K562 (cell line): ENCODE results near the gene CSMD2. TPM values are rescaled to one million over a fixed set of nuclear protein-coding genes. Genes with fewer than 3 reads are reported as not detected.

Source experiments
- ATAC-seq: fragments of 200-7000 bp; cut with Tn5 transposase; 3 replicates; pipeline ENCODE4 v1.9.1; 2020; ENCODE audit warnings: moderate library complexity
- BruUV-seq: library from RNA; stranded (reverse); fragments of 400-500 nt; replicated peaks from 2 replicates; lab custom pipeline; 2021; lab: Mats Ljungman, UMichigan
- CTCF ChIA-PET: fragments of 300-600 bp; formaldehyde crosslinking; extraction: SDS; loops from one replicate; lab custom pipeline; 2021; ENCODE audit warnings: low intra/inter-chr PET ratio; lab: Yijun Ruan, JAX
- POLR2A ChIA-PET: fragments of 300-600, 350-650 bp; sonication (Branson Sonifier 250); formaldehyde crosslinking; extraction: SDS; loops from one replicate; lab custom pipeline; 2021; ENCODE audit warnings: antibody characterized with exemption, inconsistent platforms; lab: Yijun Ruan, JAX
- DNase-seq, 4 experiments: peaks; one replicate each; pipeline versions ENCODE4 v3.0.0 to v3.0.0-alpha.2; 2011 to 2018; ENCODE audit warnings: low spot score in 3 of 4, mixed read lengths in 3 of 4; ENCODE audit errors: extremely low read depth in 1 of 4
- FAIRE-seq: peaks from 2 replicates; lab custom pipeline; 2011; peaks lifted over from hg19 to GRCh38; lab: Jason Lieb, UNC
- H2AFZ ChIP-seq: 2 replicates; pipeline ENCODE4 v1.6.0; 2011; ENCODE audit warnings: low read depth, low read length, control low read depth, inconsistent platforms
- H3K27ac ChIP-seq: fragments of 200-600 bp; 3 replicates; pipeline ENCODE4 v1.8.0; 2011; ENCODE audit warnings: low read depth, mild to moderate bottlenecking, control low read depth, inconsistent platforms, low read length, moderate library complexity, mixed read lengths; ENCODE audit errors: extremely low read depth
- H3K27me3 ChIP-seq, 2 experiments: fragments of 300-600 bp in 1 of 2; 2 replicates in 1 of 2; 3 replicates in 1 of 2; pipeline versions ENCODE4 v1.6.0 to v1.8.0; 2011; ENCODE audit warnings: inconsistent platforms in 2 of 2, low read length in 2 of 2, mild to moderate bottlenecking in 1 of 2, mixed read lengths in 1 of 2, moderate library complexity in 1 of 2; ENCODE audit not compliant: control insufficient read depth in 2 of 2, insufficient read depth in 2 of 2
- H3K36me3 ChIP-seq: fragments of 300-600 bp; 3 replicates; pipeline ENCODE4 v1.8.0; 2011; ENCODE audit warnings: mild to moderate bottlenecking, low read length, inconsistent platforms; ENCODE audit not compliant: control insufficient read depth, insufficient read depth
- H3K4me1 ChIP-seq, 2 experiments: fragments of 200-600 bp in 1 of 2; replicated peaks in 1 of 2; 2 replicates in 1 of 2; 3 replicates in 1 of 2; pipeline versions ENCODE4 v1.5.1 to v1.8.0; 2011; ENCODE audit warnings: inconsistent platforms in 2 of 2, low read length in 2 of 2, mild to moderate bottlenecking in 1 of 2, mixed read lengths in 1 of 2, moderate library complexity in 1 of 2; ENCODE audit not compliant: control insufficient read depth in 2 of 2, insufficient read depth in 2 of 2
- H3K4me2 ChIP-seq: 2 replicates; pipeline ENCODE4 v1.6.1; 2011; ENCODE audit warnings: low read length, control low read depth, inconsistent platforms, mixed read lengths; ENCODE audit not compliant: insufficient read depth
- H3K4me3 ChIP-seq: fragments of 200-600 bp; sonication (generic), shearing (Covaris generic); 2 replicates; pipeline ENCODE4 v1.5.1; 2016; ENCODE audit warnings: control low read depth, inconsistent platforms
- H3K79me2 ChIP-seq: fragments of 200-600 bp; 3 replicates; pipeline ENCODE4 v1.8.0; 2011; ENCODE audit warnings: low read length, inconsistent platforms; ENCODE audit not compliant: control insufficient read depth, insufficient read depth
- H3K9ac ChIP-seq, 2 experiments: 2 replicates each; pipeline versions ENCODE4 v1.6.0 to v1.6.1; 2011; ENCODE audit warnings: low read depth in 2 of 2, low read length in 2 of 2, control low read depth in 1 of 2, inconsistent platforms in 1 of 2, mild to moderate bottlenecking in 1 of 2, mixed read lengths in 1 of 2; ENCODE audit not compliant: insufficient read depth in 1 of 2
- H3K9me1 ChIP-seq: one replicate; pipeline ENCODE4 v1.6.0; 2011; ENCODE audit warnings: inconsistent platforms, mild to moderate bottlenecking, low read length, moderate library complexity; ENCODE audit not compliant: control insufficient read depth, insufficient read depth
- H3K9me3 ChIP-seq: replicated peaks from 2 replicates; pipeline ENCODE4 v1.5.1; 2011; ENCODE audit warnings: low read depth, low read length, inconsistent platforms; ENCODE audit not compliant: control insufficient read depth, insufficient read depth
- H4K20me1 ChIP-seq: replicated peaks from 2 replicates; pipeline ENCODE4 v1.6.1; 2011; ENCODE audit warnings: low read length, inconsistent platforms, mixed read lengths; ENCODE audit not compliant: control insufficient read depth, insufficient read depth
- COPS2 ChIP-seq: fragments of 450-650 bp; conservative IDR thresholded peaks from 2 replicates; pipeline ENCODE4 v1.6.1; 2016; ENCODE audit warnings: mild to moderate bottlenecking, moderate library complexity
- ELF4 ChIP-seq: fragments of 450-650 bp; formaldehyde crosslinking; IDR thresholded peaks from 2 replicates; pipeline ENCODE4 v1.4.0; 2022; ENCODE audit warnings: missing genetic modification characterization
- MBD2 ChIP-seq: sonication (generic); IDR thresholded peaks from 2 replicates; pipeline ENCODE4 v1.6.1; 2016; ENCODE audit warnings: low read depth, borderline replicate concordance
- MEF2D ChIP-seq: conservative IDR thresholded peaks from 2 replicates; pipeline ENCODE4 v1.6.1; 2016; ENCODE audit warnings: low read depth, missing genetic modification characterization, missing compliant biosample characterization
- MYNN ChIP-seq, 2 experiments: sonication (generic); formaldehyde crosslinking in 1 of 2; IDR thresholded peaks; 2 replicates each; pipeline versions ENCODE4 v1.5.0 to v1.6.1; 2016 to 2020; ENCODE audit warnings: antibody characterized with exemption in 1 of 2, missing genetic modification reagents in 1 of 2
- POLR2AphosphoS2 ChIP-seq: IDR thresholded peaks from 2 replicates; pipeline ENCODE4 v1.6.1; 2012; ENCODE audit warnings: low read length, improper control_type of control experiment
- ZNF24 ChIP-seq: fragments of 450-650 bp; IDR thresholded peaks from 2 replicates; pipeline ENCODE4 v1.6.1; 2016
- ZNF57 ChIP-seq: fragments of 450-650 bp; formaldehyde crosslinking; IDR thresholded peaks from 2 replicates; pipeline ENCODE4 v1.4.0; 2020; ENCODE audit warnings: mild to moderate bottlenecking, moderate library complexity
- ZNF717 ChIP-seq: fragments of 250-450 bp; sonication (Bioruptor Pico); IDR thresholded peaks from 2 replicates; pipeline ENCODE4 v1.5.0; 2021
- WGBS: fragments of 100-300 bp; shearing (Covaris generic); methylation state at CpG from one replicate; pipeline ENCODE4 v1.1.6; 2016; ENCODE audit warnings: low coverage, mixed read lengths; ENCODE audit not compliant: insufficient coverage; ENCODE audit errors: missing lambda C conversion rate; 5-methylcytosine and 5-hydroxymethylcytosine counted together
- in situ Hi-C: fragments of 300-500 bp; cut with MboI; formaldehyde crosslinking; loops from 4 replicates; pipeline ENCODE4 v1.15.0; 2018; ENCODE audit warnings: inconsistent platforms, mixed read lengths
- intact Hi-C: fragments of 100-400 bp; cut with micrococcal nuclease; formaldehyde crosslinking; loops from 2 replicates; pipeline ENCODE4 v1.14.2; 2022
- polyA plus RNA-seq, 8 experiments: library from polyadenylated mRNA; depleted of rRNA in 4 of 8; stranded (reverse) in 5 of 8; unstranded in 3 of 8; fragments of >200 nt; fragmentation: Nextera tagmentation in 2 of 8; fragmentation: Illumina TruSeq in 1 of 8; extraction: Ambion mirVana in 2 of 8; extraction: Trizol in 1 of 8; gene quantifications; 2 replicates each; pipeline versions ENCODE4 v1.2.1 to v1.2.3, GENCODE V29; 2011 to 2014; ENCODE audit warnings: inconsistent platforms in 1 of 8, missing spikeins in 1 of 8
- total RNA-seq, 7 experiments: library from RNA; depleted of rRNA in 6 of 7; stranded (reverse); fragments of >200 nt in 6 of 7; fragmentation: Illumina TruSeq in 2 of 7; extraction: Trizol in 2 of 7; gene quantifications; 2 replicates each; pipeline versions ENCODE4 v1.2.1 to v1.2.3, GENCODE V29; 2011 to 2021; ENCODE audit warnings: low replicate concordance in 1 of 7
- TF ChIP-seq, protein P1 (sequence below): sonication (generic); formaldehyde crosslinking; IDR thresholded peaks from 2 replicates; pipeline ENCODE4 v1.8.0; 2022; ENCODE audit warnings: missing genetic modification reagents, mild to moderate bottlenecking, borderline replicate concordance
- TF ChIP-seq, protein P2 (sequence below): fragments of 450-650 bp; IDR thresholded peaks from 2 replicates; pipeline ENCODE4 v1.6.1; 2018; ENCODE audit not compliant: partially characterized antibody

CSMD2 gene
- total and polyA plus RNA-seq, 9 of the 15 experiments (the other 6 are each of a cell fraction or from before 2014, with no cell fraction given), result not detected

DNA sequence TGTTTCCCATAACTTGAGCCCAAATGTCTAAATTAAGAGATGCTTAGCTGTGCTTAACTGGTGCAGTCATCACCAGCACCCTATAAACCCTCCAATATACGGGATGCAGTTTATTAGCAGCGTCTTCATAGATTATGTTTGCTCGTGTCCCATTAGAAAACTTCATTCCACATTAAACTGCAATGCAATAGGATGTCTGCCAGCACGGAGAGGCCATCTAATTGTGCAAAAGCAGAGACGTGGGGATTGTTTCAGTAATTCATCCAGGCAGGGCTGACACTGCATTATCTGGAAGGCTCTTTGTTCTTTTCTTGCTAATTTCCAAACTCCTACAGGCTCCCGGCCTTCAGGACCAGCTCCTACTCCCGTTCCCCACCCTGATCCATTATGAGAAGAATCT lies 89.5 kb downstream of the CSMD2 start:
- H3K4me1 ChIP-seq, result no peaks in the 10 kb centered on the region
- no peaks in the 10 kb centered on the region for H4K20me1 ChIP-seq
- H3K9me1 ChIP-seq, result no peaks in the 10 kb centered on the region
- no peak overlapping the region for H3K4me3 ChIP-seq
- no peak for TF ChIP-seq MEF2D (tag)
- TF ChIP-seq, protein P1, sequence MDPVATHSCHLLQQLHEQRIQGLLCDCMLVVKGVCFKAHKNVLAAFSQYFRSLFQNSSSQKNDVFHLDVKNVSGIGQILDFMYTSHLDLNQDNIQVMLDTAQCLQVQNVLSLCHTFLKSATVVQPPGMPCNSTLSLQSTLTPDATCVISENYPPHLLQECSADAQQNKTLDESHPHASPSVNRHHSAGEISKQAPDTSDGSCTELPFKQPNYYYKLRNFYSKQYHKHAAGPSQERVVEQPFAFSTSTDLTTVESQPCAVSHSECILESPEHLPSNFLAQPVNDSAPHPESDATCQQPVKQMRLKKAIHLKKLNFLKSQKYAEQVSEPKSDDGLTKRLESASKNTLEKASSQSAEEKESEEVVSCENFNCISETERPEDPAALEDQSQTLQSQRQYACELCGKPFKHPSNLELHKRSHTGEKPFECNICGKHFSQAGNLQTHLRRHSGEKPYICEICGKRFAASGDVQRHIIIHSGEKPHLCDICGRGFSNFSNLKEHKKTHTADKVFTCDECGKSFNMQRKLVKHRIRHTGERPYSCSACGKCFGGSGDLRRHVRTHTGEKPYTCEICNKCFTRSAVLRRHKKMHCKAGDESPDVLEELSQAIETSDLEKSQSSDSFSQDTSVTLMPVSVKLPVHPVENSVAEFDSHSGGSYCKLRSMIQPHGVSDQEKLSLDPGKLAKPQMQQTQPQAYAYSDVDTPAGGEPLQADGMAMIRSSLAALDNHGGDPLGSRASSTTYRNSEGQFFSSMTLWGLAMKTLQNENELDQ (CRISPR knock-in tag), result no peak
- no peak for TF ChIP-seq COPS2
- no peak for TF ChIP-seq ZNF24
- TF ChIP-seq ZNF57 (CRISPR knock-in tag), result no peak
- TF ChIP-seq POLR2AphosphoS2, result no peak
- TF ChIP-seq, protein P2, sequence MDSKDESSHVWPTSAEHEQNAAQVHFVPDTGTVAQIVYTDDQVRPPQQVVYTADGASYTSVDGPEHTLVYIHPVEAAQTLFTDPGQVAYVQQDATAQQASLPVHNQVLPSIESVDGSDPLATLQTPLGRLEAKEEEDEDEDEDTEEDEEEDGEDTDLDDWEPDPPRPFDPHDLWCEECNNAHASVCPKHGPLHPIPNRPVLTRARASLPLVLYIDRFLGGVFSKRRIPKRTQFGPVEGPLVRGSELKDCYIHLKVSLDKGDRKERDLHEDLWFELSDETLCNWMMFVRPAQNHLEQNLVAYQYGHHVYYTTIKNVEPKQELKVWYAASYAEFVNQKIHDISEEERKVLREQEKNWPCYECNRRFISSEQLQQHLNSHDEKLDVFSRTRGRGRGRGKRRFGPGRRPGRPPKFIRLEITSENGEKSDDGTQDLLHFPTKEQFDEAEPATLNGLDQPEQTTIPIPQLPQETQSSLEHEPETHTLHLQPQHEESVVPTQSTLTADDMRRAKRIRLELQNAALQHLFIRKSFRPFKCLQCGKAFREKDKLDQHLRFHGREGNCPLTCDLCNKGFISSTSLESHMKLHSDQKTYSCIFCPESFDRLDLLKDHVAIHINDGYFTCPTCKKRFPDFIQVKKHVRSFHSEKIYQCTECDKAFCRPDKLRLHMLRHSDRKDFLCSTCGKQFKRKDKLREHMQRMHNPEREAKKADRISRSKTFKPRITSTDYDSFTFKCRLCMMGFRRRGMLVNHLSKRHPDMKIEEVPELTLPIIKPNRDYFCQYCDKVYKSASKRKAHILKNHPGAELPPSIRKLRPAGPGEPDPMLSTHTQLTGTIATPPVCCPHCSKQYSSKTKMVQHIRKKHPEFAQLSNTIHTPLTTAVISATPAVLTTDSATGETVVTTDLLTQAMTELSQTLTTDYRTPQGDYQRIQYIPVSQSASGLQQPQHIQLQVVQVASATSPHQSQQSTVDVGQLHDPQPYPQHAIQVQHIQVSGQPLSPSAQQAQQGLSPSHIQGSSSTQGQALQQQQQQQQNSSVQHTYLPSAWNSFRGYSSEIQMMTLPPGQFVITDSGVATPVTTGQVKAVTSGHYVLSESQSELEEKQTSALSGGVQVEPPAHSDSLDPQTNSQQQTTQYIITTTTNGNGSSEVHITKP, result no peak
- no peak for TF ChIP-seq ELF4 (CRISPR knock-in tag)
- TF ChIP-seq MYNN (IDR thresholded peaks at IDR 0.05), result no peak
- TF ChIP-seq MYNN (CRISPR knock-in tag; IDR thresholded peaks at IDR 0.05), result no peak
- TF ChIP-seq MBD2, result no peak
- no peak for TF ChIP-seq ZNF717 (CRISPR knock-in tag)
- in situ Hi-C loops (no loop called here), intact Hi-C loops (no loop called here)
- BruUV-seq, result no TSS peak
- no peak for FAIRE-seq
- H3K36me3 ChIP-seq, result no peaks in the 10 kb centered on the region
- WGBS, result under 1% methylated on average over 7 of the region's 7 CpGs
- no peak overlapping the region for H3K4me2 ChIP-seq
- no peaks in the 10 kb centered on the region for H3K9me3 ChIP-seq
- no peak overlapping the region for H3K9ac ChIP-seq
- no peak for ATAC-seq
- no peak overlapping the region for H3K27ac ChIP-seq
- H3K79me2 ChIP-seq, result no peaks in the 10 kb centered on the region
- CTCF ChIA-PET, result no interaction called here
- no peak for DNase-seq
- no peaks in the 10 kb centered on the region for H3K27me3 ChIP-seq
- POLR2A ChIA-PET, result interaction anchor here (1.2 kb wide), 1 partner anchor 9 kb away, joined by 3 read pairs; no protein-coding TSS in a partner anchor
- no peak overlapping the region for H2AFZ ChIP-seq
